Trophoblast cell (in vitro differentiated cells and primary cell): Measurements from ENCODE around the gene CAD.

Experiments
- DNase-seq, 2 donors: peaks; one replicate each; pipeline ENCODE4 v3.0.0-alpha.2; 2016
- H2AFZ ChIP-seq: 2 replicates; pipeline ENCODE4 v1.6.1; 2013; ENCODE audit warnings: low read length, moderate library complexity, mild to moderate bottlenecking; ENCODE audit not compliant: insufficient read depth, poor library complexity
- H2AK5ac ChIP-seq: 2 replicates; pipeline ENCODE4 v1.6.1; 2013; ENCODE audit warnings: mild to moderate bottlenecking, low read length
- H2BK120ac ChIP-seq: 2 replicates; pipeline ENCODE4 v1.6.1; 2013; ENCODE audit warnings: low read length, mild to moderate bottlenecking, moderate library complexity; ENCODE audit not compliant: insufficient read depth, poor library complexity
- H2BK12ac ChIP-seq: 2 replicates; pipeline ENCODE4 v1.6.1; 2013; ENCODE audit warnings: mild to moderate bottlenecking, low read length, moderate library complexity
- H2BK5ac ChIP-seq: 2 replicates; pipeline ENCODE4 v1.6.1; 2013; ENCODE audit warnings: low read length, low read depth, moderate library complexity, mild to moderate bottlenecking; ENCODE audit not compliant: poor library complexity
- H3K14ac ChIP-seq: 2 replicates; pipeline ENCODE4 v1.6.1; 2013; ENCODE audit warnings: mild to moderate bottlenecking, low read length
- H3K18ac ChIP-seq: 2 replicates; pipeline ENCODE4 v1.6.1; 2013; ENCODE audit warnings: mild to moderate bottlenecking, low read length
- H3K23ac ChIP-seq: 2 replicates; pipeline ENCODE4 v1.6.1; 2013; ENCODE audit warnings: low read length
- H3K27ac ChIP-seq: 2 replicates; pipeline ENCODE4 v1.5.1; 2013; ENCODE audit warnings: low read depth, mild to moderate bottlenecking, inconsistent platforms, low read length, moderate library complexity
- H3K27me3 ChIP-seq: 2 replicates; pipeline ENCODE4 v1.6.1; 2013; ENCODE audit warnings: inconsistent platforms, mild to moderate bottlenecking, low read length, moderate library complexity; ENCODE audit not compliant: insufficient read depth
- H3K36me3 ChIP-seq, 2 experiments: 1 replicate in 1 of 2; 2 replicates in 1 of 2; pipeline ENCODE4 v1.6.1; 2013; ENCODE audit warnings: low read length in 2 of 2, mild to moderate bottlenecking in 2 of 2, moderate library complexity in 1 of 2; ENCODE audit not compliant: insufficient read depth in 2 of 2, control insufficient read depth in 1 of 2
- H3K4ac ChIP-seq: 2 replicates; pipeline ENCODE4 v1.6.1; 2013; ENCODE audit warnings: low read depth, mild to moderate bottlenecking, low read length, moderate library complexity
- H3K4me1 ChIP-seq, 2 experiments: 1 replicate in 1 of 2; 2 replicates in 1 of 2; pipeline ENCODE4 v1.6.1; 2013; ENCODE audit warnings: low read length in 2 of 2, mild to moderate bottlenecking in 2 of 2, moderate library complexity in 1 of 2; ENCODE audit not compliant: insufficient read depth in 2 of 2, control insufficient read depth in 1 of 2
- H3K4me2 ChIP-seq: 2 replicates; pipeline ENCODE4 v1.6.1; 2013; ENCODE audit warnings: inconsistent platforms, mild to moderate bottlenecking, low read length, moderate library complexity
- H3K4me3 ChIP-seq: 2 replicates; pipeline ENCODE4 v1.5.1; 2013; ENCODE audit warnings: mild to moderate bottlenecking, low read depth, low read length, inconsistent platforms
- H3K79me1 ChIP-seq: one replicate; pipeline ENCODE4 v1.6.1; 2013; ENCODE audit warnings: low read length
- H3K79me2 ChIP-seq: 2 replicates; pipeline ENCODE4 v1.6.1; 2013; ENCODE audit warnings: low read length, mild to moderate bottlenecking; ENCODE audit not compliant: control insufficient read depth, insufficient read depth, poor library complexity
- H3K9ac ChIP-seq: 2 replicates; pipeline ENCODE4 v1.6.1; 2013; ENCODE audit warnings: mild to moderate bottlenecking, low read length
- H3K9me3 ChIP-seq: 2 replicates; pipeline ENCODE4 v1.6.1; 2013; ENCODE audit warnings: low read depth, mild to moderate bottlenecking, control low read depth, inconsistent platforms, low read length; ENCODE audit not compliant: insufficient read depth
- H4K12ac ChIP-seq: 2 replicates; pipeline ENCODE4 v1.6.1; 2013; ENCODE audit warnings: low read depth, mild to moderate bottlenecking, low read length, moderate library complexity
- H4K8ac ChIP-seq: 2 replicates; pipeline ENCODE4 v1.6.1; 2013; ENCODE audit warnings: low read depth, mild to moderate bottlenecking, low read length, moderate library complexity
- H4K91ac ChIP-seq: one replicate; pipeline ENCODE4 v1.6.1; 2013; ENCODE audit warnings: low read depth, mild to moderate bottlenecking, low read length, moderate library complexity
- WGBS: extraction: QIAGEN DNeasy Blood & Tissue Kit; methylation state at CpG from one replicate; pipeline ENCODE4 v1.1.7; 2013; ENCODE audit warnings: missing lambda C conversion rate; ENCODE audit not compliant: insufficient read length, insufficient coverage; ENCODE audit errors: extremely low coverage; 5-methylcytosine and 5-hydroxymethylcytosine counted together

CAD gene

GRCh38 chr2:27278010-27278409, 60.8 kb downstream of the CAD start:
- H3K27me3 ChIP-seq = no peaks in the 10 kb centered on the region
- no CpG with 5 or more reads among the region's 1 CpG for WGBS
- no peak overlapping the region for H4K8ac ChIP-seq
- H3K36me3 ChIP-seq = no peaks in the 10 kb centered on the region
- no peak overlapping the region for H4K91ac ChIP-seq
- no peak overlapping the region for H2AK5ac ChIP-seq
- H2BK120ac ChIP-seq = no peak overlapping the region
- no peak overlapping the region for H2AFZ ChIP-seq
- no peak overlapping the region for H3K27ac ChIP-seq
- no peak overlapping the region for H2BK5ac ChIP-seq
- DNase-seq = no peak
- no peak overlapping the region for H4K12ac ChIP-seq
- H3K9ac ChIP-seq = no peak overlapping the region
- no peak overlapping the region for H3K18ac ChIP-seq
- H3K4ac ChIP-seq = no peak overlapping the region
- H3K4me3 ChIP-seq = no peak overlapping the region
- peaks cover 2% of the 10 kb centered on the region for H3K9me3 ChIP-seq
- H2BK12ac ChIP-seq = no peak overlapping the region
- no peak overlapping the region for H3K23ac ChIP-seq
- H3K79me2 ChIP-seq = no peaks in the 10 kb centered on the region
- H3K4me1 ChIP-seq = peaks cover 4 to 7% of the 10 kb centered on the region in 2 experiments
- no peak overlapping the region for H3K4me2 ChIP-seq
- no peaks in the 10 kb centered on the region for H3K79me1 ChIP-seq
- no peak overlapping the region for H3K14ac ChIP-seq

GRCh38 chr2:27280826-27281225, 63.7 kb downstream of the CAD start:
- Histone ChIP-seq H3K4me3 (no peak overlapping the region), H2BK12ac (no peak overlapping the region), H3K4me2 (no peak overlapping the region), H3K9ac (no peak overlapping the region), H4K8ac (no peak overlapping the region), H3K14ac (no peak overlapping the region), H3K27ac (no peak overlapping the region), H4K12ac (no peak overlapping the region), H3K27me3 (no peaks in the 10 kb centered on the region), H2AK5ac (no peak overlapping the region), H3K4me1 (peaks cover 4 to 7% of the 10 kb centered on the region in 2 experiments), H3K4ac (no peak overlapping the region), H2BK120ac (no peak overlapping the region), H3K36me3 (no peaks in the 10 kb centered on the region), H2BK5ac (no peak overlapping the region), H3K18ac (no peak overlapping the region), H2AFZ (no peak overlapping the region), H3K9me3 (peaks cover 2% of the 10 kb centered on the region), H3K79me1 (no peaks in the 10 kb centered on the region), H3K23ac (no peak overlapping the region), H4K91ac (no peak overlapping the region), H3K79me2 (no peaks in the 10 kb centered on the region)
- no CpG with 5 or more reads among the region's 3 CpGs for WGBS
- no peak for DNase-seq

GRCh38 chr2:27281442-27281841, 64.3 kb downstream of the CAD start:
- no peak overlapping the region for H4K91ac ChIP-seq
- no peak overlapping the region for H2BK120ac ChIP-seq
- H2AFZ ChIP-seq = no peak overlapping the region
- no peaks in the 10 kb centered on the region for H3K36me3 ChIP-seq
- H2AK5ac ChIP-seq = no peak overlapping the region
- H2BK12ac ChIP-seq = no peak overlapping the region
- no peak for DNase-seq
- no peak overlapping the region for H3K18ac ChIP-seq
- H3K4ac ChIP-seq = no peak overlapping the region
- no peak overlapping the region for H3K14ac ChIP-seq
- no peak overlapping the region for H3K9ac ChIP-seq
- WGBS = no CpG with 5 or more reads among the region's 3 CpGs
- no peaks in the 10 kb centered on the region for H3K79me1 ChIP-seq
- H3K4me3 ChIP-seq = no peak overlapping the region
- no peak overlapping the region for H3K4me2 ChIP-seq
- no peak overlapping the region for H4K8ac ChIP-seq
- H3K4me1 ChIP-seq = peaks cover 4 to 7% of the 10 kb centered on the region in 2 experiments
- no peak overlapping the region for H2BK5ac ChIP-seq
- no peak overlapping the region for H3K23ac ChIP-seq
- H3K79me2 ChIP-seq = no peaks in the 10 kb centered on the region
- no peaks in the 10 kb centered on the region for H3K27me3 ChIP-seq
- H4K12ac ChIP-seq = no peak overlapping the region
- no peak overlapping the region for H3K27ac ChIP-seq
- H3K9me3 ChIP-seq = peaks cover 2% of the 10 kb centered on the region

- no peak within 1 kb of the TSS for H4K91ac ChIP-seq
These were observed 64.8 kb downstream of the CAD start, which contains the start of gene TRIM54 for GRCh38 chr2:27281855-27282559. Gene TRIM54, plus strand, starts transcription at chr2:27282429. Its CDS starts 303 bp downstream, at chr2:27282732.

More at GRCh38 chr2:27281855-27282559, 64.8 kb downstream of the CAD start, which contains the start of gene TRIM54:
- no peak within 1 kb of the TSS for H3K9ac ChIP-seq
- no peak within 1 kb of the TSS for H2BK5ac ChIP-seq
- H3K36me3 ChIP-seq = no peaks in the 10 kb centered on the region
- no peaks in the 10 kb centered on the region for H3K27me3 ChIP-seq
- no peaks in the 10 kb centered on the region for H3K79me2 ChIP-seq
- peaks cover 4 to 7% of the 10 kb centered on the region in 2 experiments for H3K4me1 ChIP-seq
- H3K27ac ChIP-seq = no peak within 1 kb of the TSS
- H4K8ac ChIP-seq = no peak within 1 kb of the TSS
- no peak within 1 kb of the TSS for H2BK120ac ChIP-seq
- no peaks in the 10 kb centered on the region for H3K79me1 ChIP-seq
- H3K23ac ChIP-seq = peak within 1 kb of the TSS; percentile 29
- no peak within 1 kb of the TSS for H2BK12ac ChIP-seq
- peaks cover 2% of the 10 kb centered on the region for H3K9me3 ChIP-seq
- no peak within 1 kb of the TSS for H3K4ac ChIP-seq
- H3K4me3 ChIP-seq = no peak within 1 kb of the TSS
- peak in 1 of 2 donors; percentile 26 for DNase-seq
- H4K12ac ChIP-seq = no peak within 1 kb of the TSS
- H3K14ac ChIP-seq = peak within 1 kb of the TSS; percentile 37
- no CpG with 5 or more reads among the region's 5 CpGs for WGBS
- H2AFZ ChIP-seq = no peak within 1 kb of the TSS
- H3K18ac ChIP-seq = no peak within 1 kb of the TSS
- H3K4me2 ChIP-seq = no peak within 1 kb of the TSS
- no peak within 1 kb of the TSS for H2AK5ac ChIP-seq
